Activated T-cell treated with anti-CD3 and anti-CD28 coated beads for 4 hours (primary cell): ENCODE data around the gene EXOSC7.
"Not testable (repeated sequence)": the region's sequence is repeated elsewhere in the genome, so short reads cannot be mapped to it uniquely, and the experiment has no call there.

Source experiments
- DNase-seq: peaks from one replicate; pipeline ENCODE4 v3.0.0-alpha.2; 2020

Gene EXOSC7

GRCh38 chr3:44976002-44976815, at the start of gene EXOSC7, which contains the start of gene ZDHHC3:
Gene EXOSC7, plus strand, starts transcription at chr3:44976244. Its CDS starts 34 bp downstream, at chr3:44976278.
Gene ZDHHC3, minus strand, starts transcription at chr3:44976174. Its CDS starts 16,738 bp downstream, at chr3:44959436.
- DNase-seq, result peak; percentile 81

- DNase-seq, result no peak
Measured at GRCh38 chr3:44926921-44927320, 49.1 kb upstream of the EXOSC7 start.

GRCh38 chr3:44927371-44927770, 48.7 kb upstream of the EXOSC7 start:
- DNase-seq, result no peak

GRCh38 chr3:44929782-44930181, 46.3 kb upstream of the EXOSC7 start:
- no peak for DNase-seq

- DNase-seq, result no peak
Measured at GRCh38 chr3:44930911-44931310, 45.1 kb upstream of the EXOSC7 start.

GRCh38 chr3:44931791-44932190, 44.3 kb upstream of the EXOSC7 start:
- DNase-seq, result no peak

GRCh38 chr3:44932271-44932670, 43.8 kb upstream of the EXOSC7 start:
- no peak for DNase-seq

- no peak for DNase-seq
Measured at GRCh38 chr3:44932986-44933944, 42.8 kb upstream of the EXOSC7 start.

- DNase-seq, result no peak
Measured at GRCh38 chr3:44939581-44940036, 36.4 kb upstream of the EXOSC7 start.

- DNase-seq, result no peak
Measured at GRCh38 chr3:44942202-44942921, 33.7 kb upstream of the EXOSC7 start.

- no peak for DNase-seq
Measured at GRCh38 chr3:44948239-44948638, 27.8 kb upstream of the EXOSC7 start.

GRCh38 chr3:44949770-44950169, 26.3 kb upstream of the EXOSC7 start:
- not testable (repeated sequence) for DNase-seq

- no peak for DNase-seq
Measured at GRCh38 chr3:44950275-44950734, 25.7 kb upstream of the EXOSC7 start.

GRCh38 chr3:44952689-44953088, 23.4 kb upstream of the EXOSC7 start:
- no peak for DNase-seq

GRCh38 chr3:44954304-44954703, 21.7 kb upstream of the EXOSC7 start:
- no peak for DNase-seq

GRCh38 chr3:44954962-44955361, 21.1 kb upstream of the EXOSC7 start:
- no peak for DNase-seq

GRCh38 chr3:44955917-44956316, 20.1 kb upstream of the EXOSC7 start:
- no peak for DNase-seq

- no peak for DNase-seq
Measured at GRCh38 chr3:44957986-44958385, 18.1 kb upstream of the EXOSC7 start.

- DNase-seq, result no peak
Measured at GRCh38 chr3:44958386-44958785, 17.7 kb upstream of the EXOSC7 start.

GRCh38 chr3:44960387-44961026, 15.5 kb upstream of the EXOSC7 start:
- DNase-seq, result no peak

- DNase-seq, result no peak
Measured at GRCh38 chr3:44961888-44962287, 14.2 kb upstream of the EXOSC7 start.
